Inflammatory macrophage (primary cell): Measurements from ENCODE around the gene SRGAP1.
A peak's percentile ranks its signal among the peaks of the same experiment; 100 is the strongest.
"Not testable (repeated sequence)": the region's sequence is repeated elsewhere in the genome, so short reads cannot be mapped to it uniquely, and the experiment has no call there.

Experiments
- DNase-seq, 2 donors: peaks; one replicate each; pipeline ENCODE4 v3.0.0-alpha.2; 2020 to 2022

Gene SRGAP1

GRCh38 chr12:64125913-64126312, 281.4 kb downstream of the SRGAP1 start:
- DNase-seq = no peak

GRCh38 chr12:64127811-64128210, 283.3 kb downstream of the SRGAP1 start:
- no peak for DNase-seq

- no peak for DNase-seq
Observed at GRCh38 chr12:64128366-64128765, 283.9 kb downstream of the SRGAP1 start.

GRCh38 chr12:64130476-64130875, 286.0 kb downstream of the SRGAP1 start:
- DNase-seq = not testable (repeated sequence)

- DNase-seq = peak; percentile 53 to 77
Observed at GRCh38 chr12:64131456-64131855, 287.0 kb downstream of the SRGAP1 start.

GRCh38 chr12:64132672-64133071, 288.2 kb downstream of the SRGAP1 start:
- DNase-seq = not testable (repeated sequence)

- no peak for DNase-seq
Observed at GRCh38 chr12:64137117-64137516, 292.6 kb downstream of the SRGAP1 start.

- no peak for DNase-seq
Observed at GRCh38 chr12:64139021-64139420, 294.5 kb downstream of the SRGAP1 start.

GRCh38 chr12:64142382-64142781, 297.9 kb downstream of the SRGAP1 start:
- DNase-seq = no peak

GRCh38 chr12:64142784-64143183, 298.3 kb downstream of the SRGAP1 start:
- no peak for DNase-seq

GRCh38 chr12:64145226-64145625, 300.7 kb downstream of the SRGAP1 start:
- no peak for DNase-seq

- DNase-seq = no peak
Observed at GRCh38 chr12:64147011-64147631, 302.6 kb downstream of the SRGAP1 start.

- no peak for DNase-seq
Observed at GRCh38 chr12:64147875-64148274, 303.4 kb downstream of the SRGAP1 start.

- no peak for DNase-seq
Observed at GRCh38 chr12:64154677-64155076, 310.2 kb downstream of the SRGAP1 start.

GRCh38 chr12:64157110-64157509, 312.6 kb downstream of the SRGAP1 start:
- DNase-seq = no peak

GRCh38 chr12:64160021-64160710, 315.7 kb downstream of the SRGAP1 start:
- DNase-seq = no peak

- DNase-seq = no peak
Observed at GRCh38 chr12:64160711-64161060, 316.2 kb downstream of the SRGAP1 start.

- peak in 1 of 2 donors; percentile 42 for DNase-seq
Observed at GRCh38 chr12:64166606-64167005, 322.1 kb downstream of the SRGAP1 start.

- DNase-seq = not testable (repeated sequence)
Observed at GRCh38 chr12:64167041-64167440, 322.5 kb downstream of the SRGAP1 start.

GRCh38 chr12:64170024-64170423, 325.5 kb downstream of the SRGAP1 start:
- no peak for DNase-seq

GRCh38 chr12:64170730-64171129, 326.2 kb downstream of the SRGAP1 start:
- DNase-seq = no peak

GRCh38 chr12:64171715-64172114, 327.2 kb downstream of the SRGAP1 start:
- peak in 1 of 2 donors; percentile 36 for DNase-seq

- no peak for DNase-seq
Observed at GRCh38 chr12:64172143-64172970, 327.9 kb downstream of the SRGAP1 start.

- no peak for DNase-seq
Observed at GRCh38 chr12:64173456-64173855, 329.0 kb downstream of the SRGAP1 start.
